ENCODE measurements around the gene TNFRSF19. TPM values are rescaled to one million over a fixed set of nuclear protein-coding genes. Genes with fewer than 3 reads are reported as not detected.

Gene TNFRSF19
- total and polyA plus RNA-seq, 2 of the 13 experiments (the other 11 are each of a cell fraction or from before 2014, with no cell fraction given) = 75.3 to 77.7 TPM

GRCh38 chr13:23579072-23579895 lies 9.1 kb downstream of the TNFRSF19 start (continued):
- TF ChIP-seq PLSCR1 (CRISPR knock-in tag; IDR thresholded peaks at IDR 0.05; ENCODE audit: borderline replicate concordance) (no peak), ZNF674 (CRISPR knock-in tag; IDR thresholded peaks at IDR 0.05; ENCODE audit: low read depth) (no peak), ARNT (IDR thresholded peaks at IDR 0.05) (no peak), ZSCAN20 (CRISPR knock-in tag; IDR thresholded peaks at IDR 0.05; ENCODE audit: borderline replicate concordance) (peak; percentile 80; the same call in 1 of the 2 replicates), NR2F2 (IDR thresholded peaks at IDR 0.05; ENCODE audit: borderline replicate concordance, low read depth) (no peak), SKIL (CRISPR knock-in tag; IDR thresholded peaks at IDR 0.05; ENCODE audit: borderline replicate concordance) (0 out of 2 replicates have a peak, but pooled peaks have one; percentile 37), CBFB (CRISPR knock-in tag; IDR thresholded peaks at IDR 0.05) (no peak), ZNF740 (CRISPR knock-in tag; IDR thresholded peaks at IDR 0.05) (peak; percentile 52; the same call in 1 of the 2 replicates), ATF5 (CRISPR knock-in tag; IDR thresholded peaks at IDR 0.05; ENCODE audit: low read depth) (no peak), NCOA2 (CRISPR knock-in tag; IDR thresholded peaks at IDR 0.05) (no peak), NKX3-1 (CRISPR knock-in tag; IDR thresholded peaks at IDR 0.05) (0 out of 2 replicates have a peak, but pooled peaks have one; percentile 16), ZNF207 (IDR thresholded peaks at IDR 0.05; ENCODE audit: borderline replicate concordance) (no peak), ZNF83 (CRISPR knock-in tag; IDR thresholded peaks at IDR 0.05; ENCODE audit: borderline replicate concordance) (0 out of 2 replicates have a peak, but pooled peaks have one; percentile 38), KDM2A (CRISPR knock-in tag; IDR thresholded peaks at IDR 0.05; ENCODE audit: borderline replicate concordance, low read depth) (peak; percentile 97), REXO4 (CRISPR knock-in tag; IDR thresholded peaks at IDR 0.05; ENCODE audit: borderline replicate concordance) (no peak), MLXIP (CRISPR knock-in tag; IDR thresholded peaks at IDR 0.05; ENCODE audit: borderline replicate concordance) (peak; percentile 78), KLF15 (CRISPR knock-in tag; IDR thresholded peaks at IDR 0.05; ENCODE audit: borderline replicate concordance) (0 out of 2 replicates have a peak, but pooled peaks have one; percentile 9), PLRG1 (conservative IDR thresholded peaks at IDR 0.05) (no peak), ARID3A (IDR thresholded peaks at IDR 0.05; ENCODE audit: low read depth, low read length) (no peak)
